ENCODE measurements around the gene TARS2. TPM values are rescaled to one million over a fixed set of nuclear protein-coding genes. Genes with fewer than 3 reads are reported as not detected.

TARS2 gene, protein sequence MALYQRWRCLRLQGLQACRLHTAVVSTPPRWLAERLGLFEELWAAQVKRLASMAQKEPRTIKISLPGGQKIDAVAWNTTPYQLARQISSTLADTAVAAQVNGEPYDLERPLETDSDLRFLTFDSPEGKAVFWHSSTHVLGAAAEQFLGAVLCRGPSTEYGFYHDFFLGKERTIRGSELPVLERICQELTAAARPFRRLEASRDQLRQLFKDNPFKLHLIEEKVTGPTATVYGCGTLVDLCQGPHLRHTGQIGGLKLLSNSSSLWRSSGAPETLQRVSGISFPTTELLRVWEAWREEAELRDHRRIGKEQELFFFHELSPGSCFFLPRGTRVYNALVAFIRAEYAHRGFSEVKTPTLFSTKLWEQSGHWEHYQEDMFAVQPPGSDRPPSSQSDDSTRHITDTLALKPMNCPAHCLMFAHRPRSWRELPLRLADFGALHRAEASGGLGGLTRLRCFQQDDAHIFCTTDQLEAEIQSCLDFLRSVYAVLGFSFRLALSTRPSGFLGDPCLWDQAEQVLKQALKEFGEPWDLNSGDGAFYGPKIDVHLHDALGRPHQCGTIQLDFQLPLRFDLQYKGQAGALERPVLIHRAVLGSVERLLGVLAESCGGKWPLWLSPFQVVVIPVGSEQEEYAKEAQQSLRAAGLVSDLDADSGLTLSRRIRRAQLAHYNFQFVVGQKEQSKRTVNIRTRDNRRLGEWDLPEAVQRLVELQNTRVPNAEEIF
- total RNA-seq (2014; rRNA removed; shearing (Covaris generic)), result 21.0 and 30.4 TPM in 2 replicates
- polyA plus RNA-seq (2015; cell fraction: cytosol; rRNA removed), result 19.6 and 20.6 TPM in 2 replicates
- polyA plus RNA-seq (2015; cell fraction: nucleus; rRNA removed), result 35.9 and 41.0 TPM in 2 replicates

DNA sequence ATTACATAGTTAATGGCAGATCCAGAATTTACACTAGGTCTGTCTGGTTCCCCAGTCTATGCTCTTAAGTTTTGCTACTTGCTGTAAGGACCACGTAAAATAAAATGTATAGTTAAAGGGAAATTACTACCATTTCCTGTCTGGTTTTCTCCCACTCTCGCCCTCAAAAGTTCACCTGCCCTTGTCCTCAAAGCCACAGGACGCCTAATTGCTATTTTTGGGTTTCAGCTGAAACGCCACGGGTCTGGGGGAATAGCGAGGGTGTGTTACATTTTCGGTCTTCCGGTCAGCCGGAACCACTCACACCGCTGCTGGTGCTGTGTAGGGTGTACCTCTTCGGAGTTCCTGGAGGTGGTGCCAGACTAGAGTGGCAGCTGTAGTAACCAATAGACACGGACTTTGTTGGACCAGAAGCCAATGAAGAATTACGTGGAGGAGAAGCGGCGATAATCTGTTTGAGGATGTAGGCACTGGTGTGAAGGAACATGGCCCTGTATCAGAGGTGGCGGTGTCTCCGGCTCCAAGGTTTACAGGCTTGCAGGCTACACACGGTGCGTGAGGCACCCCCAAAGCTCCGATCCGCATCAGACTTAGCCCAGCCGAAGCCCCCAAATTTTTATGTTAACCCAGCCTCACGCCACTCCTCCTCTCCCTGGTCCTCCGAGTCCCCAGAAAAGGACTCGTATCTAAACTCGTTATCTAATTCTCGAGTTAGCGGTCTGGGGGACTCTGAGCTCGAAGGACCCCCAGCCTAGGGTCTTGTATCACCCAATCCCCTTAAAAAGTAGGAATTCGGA is at the start of gene TARS2:
TSS of gene TARS2 (plus strand) at position 454 of the 797 bp plus-strand sequence. CDS start at position 486, 32 bp downstream.
- DNase-seq (ENCODE audit: low read depth), result peak; percentile 97

- no peak for DNase-seq (ENCODE audit: low read depth)
Measured at GRCh38 chr1:150441121-150441520, 46.1 kb upstream of the TARS2 start.

DNA sequence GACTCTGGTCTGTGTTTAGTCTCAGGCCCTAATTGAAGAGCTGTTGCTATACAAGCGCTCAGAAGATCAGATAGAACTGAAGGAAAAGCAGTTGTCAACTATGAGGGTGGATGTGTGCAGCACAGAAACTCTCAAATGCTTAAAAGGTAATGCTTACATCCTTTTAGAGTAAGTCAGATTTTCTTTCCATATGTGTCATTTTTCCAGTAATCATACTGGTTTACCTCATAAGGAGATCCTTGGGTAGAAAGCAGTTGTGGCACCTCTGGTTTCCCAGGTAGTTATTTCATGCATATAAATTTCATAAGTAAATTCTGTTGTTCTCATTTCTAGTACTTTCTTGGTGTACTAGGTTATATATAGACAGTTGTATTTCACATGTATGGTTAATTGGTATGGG is 43.0 kb upstream of the TARS2 start:
- DNase-seq (ENCODE audit: low read depth), result no peak

DNA sequence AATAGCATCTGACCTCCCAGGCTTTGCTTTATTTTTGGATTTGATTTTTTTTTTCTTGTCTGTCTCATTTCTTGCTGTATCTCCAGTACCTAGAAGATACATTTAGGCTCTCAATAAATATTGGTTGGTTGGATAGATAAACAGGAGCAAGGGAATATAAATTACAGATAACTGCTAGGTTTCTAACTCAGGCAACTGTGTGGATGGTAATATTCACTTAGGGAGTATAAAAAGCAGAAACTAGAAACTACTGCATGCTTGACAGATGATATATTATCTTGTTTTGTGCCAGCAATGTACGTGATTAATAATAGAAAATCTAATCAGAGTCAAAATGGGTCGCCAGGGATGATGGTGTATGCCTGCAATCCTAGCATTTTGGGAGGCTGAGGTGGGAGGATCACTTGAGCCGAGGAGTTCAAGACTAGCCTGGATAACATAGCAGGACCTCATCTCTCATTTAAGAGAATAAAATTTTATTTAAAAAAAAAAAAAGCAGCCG is 31.0 kb upstream of the TARS2 start:
- no peak for DNase-seq (ENCODE audit: low read depth)

- DNase-seq (ENCODE audit: low read depth), result peak; percentile 46
Measured at GRCh38 chr1:150464422-150464826, 22.8 kb upstream of the TARS2 start.

DNA sequence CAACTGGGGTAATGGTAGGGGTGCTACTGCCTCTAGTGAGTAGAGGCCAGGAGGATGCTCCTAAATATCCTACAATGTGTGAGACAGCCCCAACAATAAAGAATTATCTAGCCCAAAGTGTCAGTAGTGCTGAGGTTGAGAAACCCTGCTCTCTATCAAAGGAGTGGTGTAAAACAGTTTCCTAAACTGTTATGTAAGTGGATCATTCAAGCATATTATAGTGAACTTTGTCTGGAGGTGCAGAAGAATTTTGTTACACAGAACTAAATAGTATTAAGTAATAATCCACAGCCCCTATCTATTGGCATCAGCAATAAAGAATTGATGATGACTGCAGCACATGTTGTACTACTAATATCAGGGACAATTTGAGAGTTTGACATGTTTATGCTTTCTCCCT is 20.3 kb upstream of the TARS2 start:
- no peak for DNase-seq (ENCODE audit: low read depth)

GRCh38 chr1:150469291-150469690 is 17.9 kb upstream of the TARS2 start:
- DNase-seq (ENCODE audit: low read depth), result no peak

GRCh38 chr1:150472601-150473200 is 14.5 kb upstream of the TARS2 start:
- DNase-seq (ENCODE audit: low read depth), result no peak

DNA sequence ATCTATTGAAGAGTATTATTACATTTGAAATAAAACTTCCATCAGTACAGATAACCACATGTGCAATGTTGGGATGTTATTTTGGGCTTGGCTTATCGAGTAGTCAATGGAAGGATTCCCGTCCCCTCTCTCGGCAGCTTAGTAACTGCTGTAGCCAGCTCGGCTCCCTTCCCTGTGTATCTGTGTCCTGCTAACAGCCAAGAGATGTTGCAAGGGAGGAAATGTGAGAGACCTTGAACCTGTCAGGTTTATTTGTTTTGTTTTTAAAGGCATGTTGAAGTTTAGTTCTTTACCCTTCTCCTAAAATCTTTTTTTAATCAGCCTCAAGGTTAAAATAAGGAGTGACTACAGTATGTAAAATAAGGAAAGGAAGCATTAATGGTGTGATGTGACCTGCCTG is 13.6 kb upstream of the TARS2 start:
- DNase-seq (ENCODE audit: low read depth), result no peak

- DNase-seq (ENCODE audit: low read depth), result no peak
Measured at GRCh38 chr1:150474869-150475268, 12.3 kb upstream of the TARS2 start.

- DNase-seq (ENCODE audit: low read depth), result no peak
Measured at GRCh38 chr1:150476754-150477153, 10.5 kb upstream of the TARS2 start.

GRCh38 chr1:150477320-150477719 is 9.9 kb upstream of the TARS2 start:
- no peak for DNase-seq (ENCODE audit: low read depth)

DNA sequence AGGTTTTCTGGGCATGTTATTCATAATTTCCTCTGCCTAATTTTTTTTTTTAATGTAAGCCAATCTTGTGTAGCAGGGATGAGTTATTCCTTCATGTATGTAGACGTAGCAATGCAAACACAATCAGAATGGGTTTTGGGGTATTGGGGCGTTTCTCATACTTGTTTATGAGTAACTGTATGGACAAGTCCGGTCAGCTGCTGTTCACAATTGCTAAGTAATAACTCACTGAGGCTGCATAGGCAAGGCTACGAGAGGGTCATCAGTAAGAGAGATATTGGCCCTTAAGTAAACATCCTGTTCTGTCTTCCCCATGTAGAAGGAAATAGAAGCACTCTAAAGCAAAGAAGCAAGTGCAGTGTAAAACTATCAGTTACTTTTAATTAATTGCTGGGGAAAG is 9.5 kb upstream of the TARS2 start:
- DNase-seq (ENCODE audit: low read depth), result peak; percentile 27

GRCh38 chr1:150479370-150479769 is 7.8 kb upstream of the TARS2 start:
- no peak for DNase-seq (ENCODE audit: low read depth)

DNA sequence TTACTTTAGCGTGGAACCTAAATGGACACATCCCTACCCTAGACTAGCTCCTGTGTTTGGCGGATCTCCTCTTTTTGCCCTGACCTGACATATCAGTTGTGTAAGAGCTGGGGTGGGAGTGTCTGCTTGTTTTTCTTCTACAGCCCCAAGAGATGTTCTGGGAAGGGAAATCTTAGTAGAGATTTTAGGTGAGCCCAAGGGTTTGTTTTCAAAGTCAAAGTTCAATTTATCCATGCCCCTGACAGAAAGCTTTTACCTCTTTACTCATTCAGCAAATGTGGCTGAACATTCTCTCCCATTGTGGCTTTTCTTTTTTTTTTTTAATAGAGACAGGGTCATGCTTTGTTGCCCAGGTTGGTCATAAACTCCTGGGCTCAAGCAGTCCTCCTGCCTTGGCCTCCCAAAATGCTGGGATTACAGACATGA is 7.3 kb upstream of the TARS2 start:
- DNase-seq (ENCODE audit: low read depth), result no peak

DNA sequence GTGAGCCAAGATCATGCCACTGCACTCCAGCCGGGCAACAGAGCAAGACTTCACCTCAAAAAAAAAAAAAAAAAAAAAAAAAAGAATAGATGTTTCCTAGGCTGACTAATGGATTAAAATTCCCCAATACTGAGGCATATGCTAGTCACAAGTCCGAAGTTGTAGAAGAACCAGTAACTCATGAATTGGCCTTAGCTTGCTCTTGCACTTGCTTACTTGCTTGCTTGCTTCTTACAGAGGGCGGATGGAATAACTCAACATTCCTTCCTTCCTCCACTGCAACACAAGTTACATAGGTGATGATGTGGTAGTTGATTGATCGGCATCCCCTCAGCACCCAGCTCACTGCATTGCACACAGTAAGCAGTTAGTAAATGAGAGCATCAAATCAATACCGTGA is 2.8 kb upstream of the TARS2 start:
- peak; percentile 23 for DNase-seq (ENCODE audit: low read depth)

DNA sequence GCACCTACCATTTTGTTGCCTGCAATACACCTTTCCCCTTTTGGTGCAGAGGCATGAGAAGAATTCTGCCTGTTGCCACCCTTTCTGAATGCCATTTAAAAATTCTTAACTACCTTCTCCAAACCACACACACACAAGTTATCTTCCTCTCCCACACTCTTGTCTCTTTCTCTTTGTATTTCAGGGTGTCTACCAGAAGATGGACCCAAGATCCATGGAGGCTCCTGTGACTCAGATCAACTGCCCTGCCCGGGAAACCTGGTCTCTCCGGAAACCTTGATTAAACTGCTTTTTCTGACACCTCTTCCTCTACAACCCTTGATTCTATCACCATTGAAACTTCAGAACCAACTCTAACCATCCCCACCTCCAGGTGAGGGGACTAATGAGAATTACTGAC is 2.4 kb upstream of the TARS2 start:
- peak; percentile 52 for DNase-seq (ENCODE audit: low read depth)

DNA sequence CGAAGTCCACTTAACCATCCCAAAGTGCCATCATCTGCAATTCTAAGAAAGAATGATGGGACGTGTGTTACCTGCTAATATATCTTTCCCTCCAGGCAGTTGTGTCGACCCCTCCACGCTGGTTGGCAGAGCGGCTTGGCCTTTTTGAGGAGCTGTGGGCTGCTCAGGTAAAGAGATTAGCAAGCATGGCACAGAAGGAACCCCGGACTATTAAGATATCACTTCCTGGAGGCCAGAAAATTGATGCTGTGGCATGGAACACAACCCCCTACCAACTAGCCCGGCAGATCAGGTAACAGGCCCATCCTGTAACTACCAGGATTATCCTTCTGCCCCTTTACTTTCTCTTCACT is 520 bp downstream of the TARS2 start:
- no peak for DNase-seq (ENCODE audit: low read depth)

DNA sequence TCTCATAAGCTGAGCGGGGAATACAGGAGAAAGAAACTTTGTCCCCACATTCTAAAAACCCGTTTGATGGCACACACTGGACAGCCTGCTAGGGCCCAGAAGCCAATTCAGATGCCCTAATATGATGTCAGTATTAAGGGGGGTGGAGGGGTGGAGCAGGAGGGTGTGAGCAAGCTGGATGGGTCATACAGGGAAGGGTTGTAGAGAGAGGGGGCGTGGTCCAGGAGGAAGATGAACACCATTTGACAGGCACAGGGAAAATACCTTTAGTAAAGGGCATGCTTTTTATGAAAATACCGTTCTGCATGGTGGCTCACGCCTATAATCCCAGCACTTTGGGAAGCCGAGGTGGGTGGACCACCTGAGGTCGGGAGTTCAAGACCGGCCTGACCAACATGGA is 6.0 kb downstream of the TARS2 start:
- DNase-seq (ENCODE audit: low read depth), result no peak

DNA sequence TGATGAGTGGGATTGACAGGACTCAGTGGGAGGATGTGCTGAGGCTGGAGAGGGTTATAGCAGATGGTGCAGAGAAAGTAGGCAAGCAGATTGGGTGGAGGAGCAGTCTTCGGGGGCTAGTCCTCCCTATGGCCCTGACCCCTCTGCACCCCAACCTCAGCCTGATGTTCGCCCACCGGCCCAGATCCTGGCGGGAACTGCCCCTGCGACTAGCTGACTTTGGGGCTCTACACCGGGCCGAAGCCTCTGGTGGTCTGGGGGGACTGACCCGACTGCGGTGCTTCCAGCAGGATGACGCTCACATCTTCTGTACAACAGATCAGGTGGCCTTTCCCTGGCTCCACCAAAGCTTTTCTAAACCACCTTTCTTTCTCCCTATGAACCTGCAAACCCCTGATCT is 11.1 kb downstream of the TARS2 start:
- DNase-seq (ENCODE audit: low read depth), result no peak

DNA sequence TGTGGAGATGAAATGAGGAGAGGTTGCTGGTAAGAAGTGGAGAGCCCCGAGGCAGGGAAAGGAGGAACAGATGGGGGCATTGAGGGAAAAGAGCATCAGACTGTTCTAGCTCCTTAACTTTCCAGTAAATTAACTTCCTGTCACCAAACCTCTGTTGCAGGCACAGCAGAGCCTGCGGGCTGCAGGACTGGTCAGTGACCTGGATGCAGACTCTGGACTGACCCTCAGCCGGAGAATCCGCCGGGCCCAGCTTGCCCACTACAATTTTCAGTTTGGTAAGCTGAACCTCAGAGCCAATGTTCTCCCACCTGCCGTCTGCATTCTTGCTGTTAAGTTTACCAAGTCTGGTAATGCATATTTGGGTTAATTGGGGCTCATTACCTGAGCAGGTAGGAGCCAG is 18.2 kb downstream of the TARS2 start:
- no peak for DNase-seq (ENCODE audit: low read depth)
